ENCODE measurements around the gene TTC21B.

DNA sequence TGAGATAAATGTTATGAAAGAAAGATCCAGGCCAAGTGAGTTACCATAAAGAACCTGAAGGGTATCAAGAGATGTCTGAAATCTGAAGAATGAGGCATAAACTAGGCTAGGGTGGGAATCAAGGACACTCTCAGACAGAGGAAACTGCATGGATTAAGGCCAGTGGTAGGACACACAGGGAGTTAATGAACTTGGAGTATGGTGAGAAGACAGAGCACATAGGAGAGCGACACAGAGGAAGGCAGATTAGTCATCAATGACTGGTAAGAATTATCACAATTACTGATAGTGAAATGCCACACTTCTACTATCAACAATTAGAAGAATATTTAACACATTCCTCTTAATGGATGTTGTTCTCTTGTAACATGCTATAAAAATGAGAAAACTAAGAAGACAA is 76.9 kb downstream of the TTC21B start:
- TF ChIP-seq, protein P1, sequence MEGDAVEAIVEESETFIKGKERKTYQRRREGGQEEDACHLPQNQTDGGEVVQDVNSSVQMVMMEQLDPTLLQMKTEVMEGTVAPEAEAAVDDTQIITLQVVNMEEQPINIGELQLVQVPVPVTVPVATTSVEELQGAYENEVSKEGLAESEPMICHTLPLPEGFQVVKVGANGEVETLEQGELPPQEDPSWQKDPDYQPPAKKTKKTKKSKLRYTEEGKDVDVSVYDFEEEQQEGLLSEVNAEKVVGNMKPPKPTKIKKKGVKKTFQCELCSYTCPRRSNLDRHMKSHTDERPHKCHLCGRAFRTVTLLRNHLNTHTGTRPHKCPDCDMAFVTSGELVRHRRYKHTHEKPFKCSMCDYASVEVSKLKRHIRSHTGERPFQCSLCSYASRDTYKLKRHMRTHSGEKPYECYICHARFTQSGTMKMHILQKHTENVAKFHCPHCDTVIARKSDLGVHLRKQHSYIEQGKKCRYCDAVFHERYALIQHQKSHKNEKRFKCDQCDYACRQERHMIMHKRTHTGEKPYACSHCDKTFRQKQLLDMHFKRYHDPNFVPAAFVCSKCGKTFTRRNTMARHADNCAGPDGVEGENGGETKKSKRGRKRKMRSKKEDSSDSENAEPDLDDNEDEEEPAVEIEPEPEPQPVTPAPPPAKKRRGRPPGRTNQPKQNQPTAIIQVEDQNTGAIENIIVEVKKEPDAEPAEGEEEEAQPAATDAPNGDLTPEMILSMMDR (conservative IDR thresholded peaks at IDR 0.05; ENCODE audit: low read depth, low read length), result no peak
- TF ChIP-seq EZH2 (IDR thresholded peaks at IDR 0.05; ENCODE audit: borderline replicate concordance, low read depth, low read length, poor library complexity, severe bottlenecking), result no peak
